ENCODE measurements around the gene SLC40A1. TPM values are rescaled to one million over a fixed set of nuclear protein-coding genes. Genes with fewer than 3 reads are reported as not detected.

The SLC40A1 gene
- total and polyA plus RNA-seq, 2 of the 8 experiments (the other 6 are each of a cell fraction or from before 2014, with no cell fraction given), result 0.03 TPM; not detected in 1

- Histone ChIP-seq H3K27me3 (replicated peaks in 1 of 4; ENCODE audit: control insufficient read depth in 3 of 4, extremely low read depth in 1 of 4, insufficient read depth in 3 of 4, low read length in 3 of 4) (no peaks in the 10 kb centered on the region), H3K14ac (ENCODE audit: insufficient read length) (no peak overlapping the region), H3K4me3 (ENCODE audit: extremely low read depth in 1 of 4, insufficient read depth in 2 of 4, low read depth in 3 of 4, low read length in 4 of 4) (no peak overlapping the region), H3K36me3 (ENCODE audit: control insufficient read depth in 2 of 4, insufficient read depth in 4 of 4, low read length in 3 of 4) (no peaks in the 10 kb centered on the region), H4K5ac (ENCODE audit: insufficient read length, low read depth, low read length) (no peak overlapping the region), H3K18ac (ENCODE audit: extremely low read depth, low read length) (no peak overlapping the region), H3K4ac (replicated peaks; ENCODE audit: insufficient read length, low read depth, low read length) (no peak overlapping the region), H3K56ac (replicated peaks; ENCODE audit: insufficient read length, low read depth, low read length) (no peak overlapping the region), H2BK120ac (replicated peaks; ENCODE audit: low read depth, low read length) (no peak overlapping the region), H3K79me2 (ENCODE audit: control insufficient read depth in 1 of 2, insufficient read depth in 2 of 2, low read length in 2 of 2) (no peaks in the 10 kb centered on the region), H2BK20ac (ENCODE audit: low read length) (no peak overlapping the region), H3K9ac (replicated peaks in 1 of 4; ENCODE audit: extremely low read depth in 1 of 4, low read depth in 3 of 4, low read length in 3 of 4) (no peak overlapping the region), H3K23ac (ENCODE audit: insufficient read length) (no peak overlapping the region), H3K9me3 (ENCODE audit: insufficient read depth in 2 of 2, low read depth in 1 of 2, low read length in 1 of 2) (no peaks in the 10 kb centered on the region), H2AK5ac (ENCODE audit: low read depth, low read length) (no peak overlapping the region), H4K91ac (replicated peaks; ENCODE audit: insufficient read length, low read length) (no peak overlapping the region), H4K20me1 (replicated peaks in 1 of 2; ENCODE audit: control insufficient read depth in 1 of 2, insufficient read depth in 2 of 2, low read length in 2 of 2) (no peaks in the 10 kb centered on the region), H2BK12ac (ENCODE audit: low read depth, low read length) (no peak overlapping the region), H4K8ac (ENCODE audit: extremely low read depth, insufficient read depth, low read length) (no peak overlapping the region), H2BK15ac (ENCODE audit: low read length) (no peak overlapping the region), H3K23me2 (ENCODE audit: low read depth, low read length) (no peaks in the 10 kb centered on the region), H3K27ac (ENCODE audit: low read depth, low read length) (no peak overlapping the region), H3K4me2 (ENCODE audit: insufficient read depth in 1 of 2, low read depth in 2 of 2, low read length in 2 of 2) (no peak overlapping the region), H2BK5ac (ENCODE audit: low read depth, low read length) (no peak overlapping the region), H3K4me1 (replicated peaks in 1 of 4; ENCODE audit: control insufficient read depth in 3 of 4, insufficient read depth in 4 of 4, low read length in 3 of 4) (no peaks in the 10 kb centered on the region), H2AFZ (ENCODE audit: low read length) (no peak overlapping the region), H3K79me1 (ENCODE audit: low read depth, low read length) (no peaks in the 10 kb centered on the region)
- ChIA-PET CTCF (ENCODE audit: partially characterized antibody) (interaction anchor here (0.8 to 2.2 kb wide), 4 partner anchors 10 to 19 kb away, joined by 3 to 9 read pairs (median 4); no protein-coding TSS in a partner anchor), POLR2A (ENCODE audit: partially characterized antibody) (interaction anchor here (0.5 kb wide), 1 partner anchor 1614 kb away, joined by 3 read pairs; no protein-coding TSS in a partner anchor)
- WGBS, 2 experiments (ENCODE audit: extremely low coverage in 1 of 2, insufficient coverage in 1 of 2, insufficient read length in 1 of 2, insufficient replicate concordance in 2 of 2, low coverage in 1 of 2, low lambda C conversion rate in 2 of 2, missing lambda C conversion rate in 1 of 2), result 87% methylated on average over 6 of the region's 6 CpGs; no CpG with 5 or more reads in 1 of the 2 experiments
- DNase-seq (ENCODE audit: low read depth in 1 of 2, low spot score in 2 of 2) (no peak), FAIRE-seq (no peak)
- TF ChIP-seq CTCF (IDR thresholded peaks at IDR 0.05; ENCODE audit: control extremely low read depth in 1 of 3, insufficient read depth in 1 of 3, low read depth in 1 of 3, low read length in 3 of 3) (no peak), USF2 (IDR thresholded peaks at IDR 0.05; ENCODE audit: low read length) (no peak), SAP30 (IDR thresholded peaks at IDR 0.05; ENCODE audit: insufficient read depth, insufficient replicate concordance, low read length) (no peak), RAD21 (IDR thresholded peaks at IDR 0.05 in 1 of 2, conservative IDR thresholded peaks at IDR 0.05 in 1 of 2; ENCODE audit: low read depth in 2 of 2, low read length in 2 of 2) (no peak), TEAD4 (IDR thresholded peaks at IDR 0.05; ENCODE audit: low read depth, low read length) (no peak), BACH1 (IDR thresholded peaks at IDR 0.05; ENCODE audit: low read length) (no peak), CHD2 (IDR thresholded peaks at IDR 0.05; ENCODE audit: low read length) (no peak), SRF (IDR thresholded peaks at IDR 0.05; ENCODE audit: low read depth, low read length) (no peak), SUZ12 (IDR thresholded peaks at IDR 0.05; ENCODE audit: low read length) (no peak), SIRT6 (IDR thresholded peaks at IDR 0.05; ENCODE audit: low read length) (no peak)
Measured at GRCh38 chr2:189613077-189613636, 32.6 kb upstream of the SLC40A1 start.

Measured in H1 (cell line).